ENCODE results near the gene S100A5.
"Not testable (repeated sequence)": the region's sequence is repeated elsewhere in the genome, so short reads cannot be mapped to it uniquely, and the experiment has no call there.

Gene S100A5

GRCh38 chr1:153540394-153541361 is at the start of gene S100A5:
Gene S100A5 (minus strand): TSS chr1:153540934. CDS start chr1:153540191, 743 bp downstream.
- FAIRE-seq, result no peak

GRCh38 chr1:153588482-153588881 is 47.7 kb upstream of the S100A5 start:
- FAIRE-seq, result no peak

- not testable (repeated sequence) for FAIRE-seq
These were observed 47.3 kb upstream of the S100A5 start for GRCh38 chr1:153588033-153588432.

GRCh38 chr1:153587314-153587713 is 46.6 kb upstream of the S100A5 start:
- FAIRE-seq, result no peak

GRCh38 chr1:153586347-153586746 is 45.6 kb upstream of the S100A5 start:
- FAIRE-seq, result no peak

GRCh38 chr1:153585006-153585405 is 44.3 kb upstream of the S100A5 start:
- FAIRE-seq, result no peak

- FAIRE-seq, result no peak
These were observed 43.2 kb upstream of the S100A5 start for GRCh38 chr1:153583976-153584375.

- not testable (repeated sequence) for FAIRE-seq
These were observed 42.8 kb upstream of the S100A5 start for GRCh38 chr1:153583514-153583913.

- FAIRE-seq, result not testable (repeated sequence)
These were observed 42.1 kb upstream of the S100A5 start for GRCh38 chr1:153582836-153583235.

- FAIRE-seq, result no peak
These were observed 38.2 kb upstream of the S100A5 start for GRCh38 chr1:153578936-153579335.

GRCh38 chr1:153578490-153578889 is 37.8 kb upstream of the S100A5 start:
- no peak for FAIRE-seq

GRCh38 chr1:153577624-153578051 is 36.9 kb upstream of the S100A5 start:
- FAIRE-seq, result no peak

GRCh38 chr1:153577138-153577537 is 36.4 kb upstream of the S100A5 start:
- no peak for FAIRE-seq

GRCh38 chr1:153575497-153575896 is 34.8 kb upstream of the S100A5 start:
- FAIRE-seq, result not testable (repeated sequence)

GRCh38 chr1:153575081-153575491 is 34.4 kb upstream of the S100A5 start:
- not testable (repeated sequence) for FAIRE-seq

- FAIRE-seq, result no peak
These were observed 32.6 kb upstream of the S100A5 start for GRCh38 chr1:153573351-153573750.

- no peak for FAIRE-seq
These were observed 31.9 kb upstream of the S100A5 start for GRCh38 chr1:153572569-153573015.

- FAIRE-seq, result no peak
These were observed 31.0 kb upstream of the S100A5 start for GRCh38 chr1:153571706-153572105.

- FAIRE-seq, result no peak
These were observed 30.1 kb upstream of the S100A5 start for GRCh38 chr1:153570874-153571273.

- FAIRE-seq, result no peak
These were observed 28.7 kb upstream of the S100A5 start for GRCh38 chr1:153569465-153569864.

GRCh38 chr1:153568367-153569099 is 27.8 kb upstream of the S100A5 start:
- no peak for FAIRE-seq

- no peak for FAIRE-seq
These were observed 27.1 kb upstream of the S100A5 start for GRCh38 chr1:153567621-153568366.

All from colon (tissue), 2 donors.